Kidney (tissue), 14 donors: ENCODE measurements around the gene MRTFA. TPM values are rescaled to one million over a fixed set of nuclear protein-coding genes. Genes with fewer than 3 reads are reported as not detected.

Experiments used
- DNase-seq, 5 donors: peaks; one replicate each; pipeline ENCODE4 v3.0.0-alpha.2; 2013 to 2020
- FAIRE-seq: peaks from 2 replicates; lab custom pipeline; 2012; peaks lifted over from hg19 to GRCh38; lab: Jason Lieb, UNC
- H3K27ac ChIP-seq, 2 donors: one replicate each; pipeline ENCODE4 v1.7.0; 2013; ENCODE audit warnings: low read depth in 2 of 2, low read length in 2 of 2, inconsistent platforms in 1 of 2
- H3K27me3 ChIP-seq: one replicate; pipeline ENCODE4 v1.7.1; 2013; ENCODE audit warnings: low read length, inconsistent platforms; ENCODE audit not compliant: control insufficient read depth, insufficient read depth
- H3K36me3 ChIP-seq, 3 donors: one replicate each; pipeline versions ENCODE4 v1.7.0 to v1.7.1; 2013; ENCODE audit warnings: low read length in 3 of 3, control low read depth in 1 of 3, inconsistent platforms in 1 of 3; ENCODE audit not compliant: insufficient read depth in 3 of 3, control insufficient read depth in 2 of 3
- H3K4me1 ChIP-seq, 3 donors: one replicate each; pipeline versions ENCODE4 v1.7.0 to v1.7.1; 2013; ENCODE audit warnings: low read length in 3 of 3, inconsistent platforms in 1 of 3, low read depth in 1 of 3; ENCODE audit not compliant: control insufficient read depth in 2 of 3, insufficient read depth in 2 of 3
- H3K4me3 ChIP-seq, 3 donors: one replicate each; pipeline versions ENCODE4 v1.7.0 to v1.8.1; 2013; ENCODE audit warnings: low read length in 3 of 3, control low read depth in 1 of 3, inconsistent platforms in 1 of 3
- H3K9ac ChIP-seq, 3 donors: one replicate each; pipeline versions ENCODE4 v1.7.0 to v1.7.1; 2013; ENCODE audit warnings: low read length in 3 of 3, control low read depth in 1 of 3, inconsistent platforms in 1 of 3
- H3K9me3 ChIP-seq, 3 donors: one replicate each; pipeline versions ENCODE4 v1.7.0 to v1.7.1; 2013; ENCODE audit warnings: low read length in 3 of 3, control low read depth in 1 of 3, inconsistent platforms in 1 of 3; ENCODE audit not compliant: control insufficient read depth in 2 of 3, insufficient read depth in 1 of 3
- intact Hi-C: fragments of 100-400 bp; cut with DNase I; formaldehyde crosslinking; loops from one replicate; pipeline ENCODE4 v1.11.1; 2022
- polyA plus RNA-seq: library from polyadenylated mRNA; stranded (reverse); fragments of 350-450 nt; fragmentation: Illumina TruSeq; extraction: RNeasy Lipid Tissue Mini Kit (QIAGEN cat#74804); gene quantifications from one replicate; pipeline ENCODE4 v1.2.3, GENCODE V29; 2014; ENCODE audit warnings: low read depth, low replicate concordance; ENCODE audit not compliant: insufficient read depth
- total RNA-seq: library from RNA; stranded (reverse); fragmentation: NEBNext Ultra II Directional; extraction: Animal tissue kit (Norgen Biotek cat#: 25700); gene quantifications from one replicate; pipeline ENCODE4 v1.2.1, GENCODE V29; 2021
- TF ChIP-seq, protein P1 (sequence below): IDR thresholded peaks from 3 replicates; pipeline ENCODE4 v1.5.1; 2012; ENCODE audit warnings: mild to moderate bottlenecking, moderate library complexity, borderline replicate concordance; ENCODE audit not compliant: insufficient read depth; ENCODE audit errors: extremely low read depth
- donor health status: control.
- donor health status: control.
- donor health status: control.
- donor health status: control.
- donor health status: control.
- donor health status: DM: yes; HTN: yes; CAD: no.
- donor health status: Normal renal cell carcinoma (clear cell type).

MRTFA gene
- total and polyA plus RNA-seq, 2 donors from 2014 or later = 12.5 to 59.9 TPM

DNA sequence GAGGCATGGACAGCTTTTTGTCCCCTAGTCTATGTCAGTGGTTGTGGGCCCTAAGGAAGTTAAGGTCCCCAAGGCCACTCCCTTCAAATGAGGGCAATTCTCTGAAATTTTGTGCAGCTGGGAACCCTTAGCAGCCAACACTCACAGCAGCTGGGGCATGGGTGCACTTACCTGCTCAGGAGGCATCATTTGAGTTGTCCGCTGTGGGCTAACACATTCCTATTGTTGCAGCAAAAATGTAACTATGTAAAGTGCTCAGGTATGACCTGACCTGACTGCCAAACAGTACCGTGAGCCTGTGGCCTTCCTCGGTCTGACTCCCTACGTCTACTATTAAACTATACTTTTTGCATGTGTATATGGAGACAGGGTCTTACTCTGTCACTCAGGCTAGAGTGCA is 5.8 kb upstream of the MRTFA start:
- Histone ChIP-seq H3K27me3 (no peaks in the 10 kb centered on the region), H3K4me3 (no peak overlapping the region), H3K36me3 (no peaks in the 10 kb centered on the region), H3K27ac (no peak overlapping the region), H3K9ac (no peak overlapping the region), H3K4me1 (peaks cover 0 to 7% (median 0%) of the 10 kb centered on the region in 3 donors), H3K9me3 (no peaks in the 10 kb centered on the region)
- intact Hi-C loops = no loop called here
- FAIRE-seq = no peak
- no peak for DNase-seq
- TF ChIP-seq, protein P1, sequence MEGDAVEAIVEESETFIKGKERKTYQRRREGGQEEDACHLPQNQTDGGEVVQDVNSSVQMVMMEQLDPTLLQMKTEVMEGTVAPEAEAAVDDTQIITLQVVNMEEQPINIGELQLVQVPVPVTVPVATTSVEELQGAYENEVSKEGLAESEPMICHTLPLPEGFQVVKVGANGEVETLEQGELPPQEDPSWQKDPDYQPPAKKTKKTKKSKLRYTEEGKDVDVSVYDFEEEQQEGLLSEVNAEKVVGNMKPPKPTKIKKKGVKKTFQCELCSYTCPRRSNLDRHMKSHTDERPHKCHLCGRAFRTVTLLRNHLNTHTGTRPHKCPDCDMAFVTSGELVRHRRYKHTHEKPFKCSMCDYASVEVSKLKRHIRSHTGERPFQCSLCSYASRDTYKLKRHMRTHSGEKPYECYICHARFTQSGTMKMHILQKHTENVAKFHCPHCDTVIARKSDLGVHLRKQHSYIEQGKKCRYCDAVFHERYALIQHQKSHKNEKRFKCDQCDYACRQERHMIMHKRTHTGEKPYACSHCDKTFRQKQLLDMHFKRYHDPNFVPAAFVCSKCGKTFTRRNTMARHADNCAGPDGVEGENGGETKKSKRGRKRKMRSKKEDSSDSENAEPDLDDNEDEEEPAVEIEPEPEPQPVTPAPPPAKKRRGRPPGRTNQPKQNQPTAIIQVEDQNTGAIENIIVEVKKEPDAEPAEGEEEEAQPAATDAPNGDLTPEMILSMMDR = no peak

DNA sequence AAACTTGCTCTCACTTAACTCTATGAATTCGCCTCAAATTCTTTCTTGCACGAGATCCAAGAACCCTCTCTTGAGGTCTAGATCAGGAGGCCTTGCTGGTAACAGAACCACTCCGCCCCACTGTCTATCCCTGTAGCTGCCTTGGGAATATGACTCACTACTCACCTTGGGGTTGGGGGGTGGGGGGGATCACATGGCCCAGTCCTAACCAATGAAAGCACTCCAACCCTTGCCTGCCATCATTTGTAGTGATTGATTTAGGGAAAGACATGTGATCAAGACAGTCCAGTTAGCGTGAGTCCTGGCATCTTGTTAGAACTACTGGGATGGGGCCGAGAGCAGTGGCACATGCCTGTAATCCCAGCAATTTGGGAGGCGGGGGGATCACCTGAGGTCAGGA is 4.8 kb upstream of the MRTFA start:
- TF ChIP-seq, protein P1 = no peak

GRCh38 chr22:40638261-40638660 is 1.7 kb upstream of the MRTFA start:
- DNase-seq (peak in 1 of 5 donors; percentile 33), FAIRE-seq (no peak)
- TF ChIP-seq, protein P1 = no peak
- H3K9ac ChIP-seq = no peak overlapping the region
- intact Hi-C loops = no loop called here
- no peaks in the 10 kb centered on the region for H3K36me3 ChIP-seq
- no peaks in the 10 kb centered on the region for H3K27me3 ChIP-seq
- H3K9me3 ChIP-seq = no peaks in the 10 kb centered on the region
- peak overlapping the region in 1 of 3 donors; percentile 87 for H3K4me3 ChIP-seq
- H3K27ac ChIP-seq = no peak overlapping the region
- peaks cover 0 to 16% (median 0%) of the 10 kb centered on the region in 3 donors for H3K4me1 ChIP-seq

More for the DNA sequence above, 4.8 kb upstream of the MRTFA start:
- no peak overlapping the region for H3K27ac ChIP-seq
- H3K9ac ChIP-seq = no peak overlapping the region
- intact Hi-C loops = no loop called here
- H3K36me3 ChIP-seq = no peaks in the 10 kb centered on the region
- no peak for FAIRE-seq
- peaks cover 0 to 7% (median 0%) of the 10 kb centered on the region in 3 donors for H3K4me1 ChIP-seq
- no peak for DNase-seq
- H3K4me3 ChIP-seq = no peak overlapping the region
- H3K9me3 ChIP-seq = no peaks in the 10 kb centered on the region
- H3K27me3 ChIP-seq = no peaks in the 10 kb centered on the region
